Posterior vena cava (tissue), 2 donors: Measurements from ENCODE around the gene HSF5. TPM values are rescaled to one million over a fixed set of nuclear protein-coding genes. Genes with fewer than 3 reads are reported as not detected.
A peak's percentile ranks its signal among the peaks of the same experiment; 100 is the strongest.
"Not testable (repeated sequence)": the region's sequence is repeated elsewhere in the genome, so short reads cannot be mapped to it uniquely, and the experiment has no call there.

Experiments used
- DNase-seq: peaks from one replicate; pipeline ENCODE4 v3.0.0-alpha.2; 2020; ENCODE audit warnings: low spot score
- intact Hi-C, 2 donors: fragments of 100-400 bp; cut with DNase I; formaldehyde crosslinking; loops; one replicate each; pipeline versions ENCODE4 v1.14.1 to v1.14.2; 2022 to 2023
- total RNA-seq, 2 donors: library from RNA; stranded (reverse); fragmentation: NEBNext Ultra II Directional; extraction: Animal tissue kit (Norgen Biotek cat#: 25700); gene quantifications; one replicate each; pipeline ENCODE4 v1.2.1, GENCODE V29; 2021
- donor health status: DM: yes; HTN: yes; CAD: no.
- donor health status: DM: yes; HTN: yes; CAD: no.

The HSF5 gene
- total RNA-seq, 2 donors from 2014 or later = 0.05 TPM; not detected in 1

GRCh38 chr17:58517928-58518609 lies 29.9 kb upstream of the HSF5 start:
- peak; percentile 100 for DNase-seq
- intact Hi-C loops = no loop called here

GRCh38 chr17:58517378-58517927 lies 29.2 kb upstream of the HSF5 start:
- DNase-seq = no peak
- intact Hi-C loops = no loop called here

GRCh38 chr17:58516644-58517377 lies 28.6 kb upstream of the HSF5 start:
- DNase-seq = no peak
- intact Hi-C loops = no loop called here

- intact Hi-C loops = no loop called here
- no peak for DNase-seq
Observed at GRCh38 chr17:58515286-58515685, 27.1 kb upstream of the HSF5 start.

- DNase-seq = no peak
- intact Hi-C loops = no loop called here
Observed at GRCh38 chr17:58514770-58515157, 26.6 kb upstream of the HSF5 start.

GRCh38 chr17:58513965-58514769 lies 26.0 kb upstream of the HSF5 start, which contains the start of gene MTMR4:
Gene MTMR4, minus strand, starts transcription at chr17:58514638. Its CDS starts 231 bp downstream, at chr17:58514407.
- DNase-seq = peak; percentile 92
- intact Hi-C loops = no loop called here

- no peak for DNase-seq
- intact Hi-C loops = no loop called here
Observed at GRCh38 chr17:58513267-58513964, 25.2 kb upstream of the HSF5 start.

GRCh38 chr17:58510075-58510474 lies 21.9 kb upstream of the HSF5 start:
- no peak for DNase-seq
- intact Hi-C loops = no loop called here

- intact Hi-C loops = no loop called here
- no peak for DNase-seq
Observed at GRCh38 chr17:58508341-58509067, 20.3 kb upstream of the HSF5 start.

GRCh38 chr17:58507123-58507634 lies 19.0 kb upstream of the HSF5 start:
- no peak for DNase-seq
- intact Hi-C loops = no loop called here

GRCh38 chr17:58506354-58507080 lies 18.3 kb upstream of the HSF5 start:
- DNase-seq = no peak
- intact Hi-C loops = no loop called here

- intact Hi-C loops = no loop called here
- no peak for DNase-seq
Observed at GRCh38 chr17:58504826-58505351, 16.7 kb upstream of the HSF5 start.

GRCh38 chr17:58503866-58504265 lies 15.7 kb upstream of the HSF5 start:
- DNase-seq = no peak
- intact Hi-C loops = no loop called here

GRCh38 chr17:58503134-58503533 lies 14.9 kb upstream of the HSF5 start:
- DNase-seq, intact Hi-C loops: not testable (repeated sequence)

- DNase-seq = no peak
- intact Hi-C loops = no loop called here
Observed at GRCh38 chr17:58501451-58501850, 13.2 kb upstream of the HSF5 start.

- intact Hi-C loops = no loop called here
- no peak for DNase-seq
Observed at GRCh38 chr17:58498177-58498828, 10.1 kb upstream of the HSF5 start.

GRCh38 chr17:58493506-58493905 lies 5.3 kb upstream of the HSF5 start:
- no peak for DNase-seq
- intact Hi-C loops = no loop called here
